A673 (cell line): ENCODE results near the gene CFP. TPM values are rescaled to one million over a fixed set of nuclear protein-coding genes. Genes with fewer than 3 reads are reported as not detected.
"Not testable (repeated sequence)": the region's sequence is repeated elsewhere in the genome, so short reads cannot be mapped to it uniquely, and the experiment has no call there.

Source experiments
- BruUV-seq: library from RNA; stranded (reverse); fragments of 400-500 nt; replicated peaks from 2 replicates; lab custom pipeline; 2021; lab: Mats Ljungman, UMichigan
- CTCF ChIA-PET: fragments of 300-600 bp; sonication (Branson Sonifier 250); formaldehyde crosslinking; loops from one replicate; lab custom pipeline; 2022; ENCODE audit warnings: antibody characterized with exemption; lab: Charles Lee
- POLR2A ChIA-PET: fragments of 300-600 bp; sonication (Branson Sonifier 250); formaldehyde crosslinking; loops from one replicate; lab custom pipeline; 2022; ENCODE audit warnings: antibody characterized with exemption; ENCODE audit not compliant: low non-redundant PET; lab: Charles Lee
- DNase-seq: peaks from one replicate; pipeline ENCODE4 v3.0.0-alpha.2; 2015; ENCODE audit warnings: low spot score
- H3K27ac ChIP-seq: fragments of 200-600 bp; sonication (generic); 2 replicates; pipeline ENCODE4 v1.5.1; 2016; ENCODE audit warnings: mixed run types, low read depth, mild to moderate bottlenecking, mixed read lengths, antibody characterized with exemption, low read length; ENCODE audit not compliant: poor library complexity, severe bottlenecking
- H3K27me3 ChIP-seq: fragments of 200-600 bp; sonication (generic); replicated peaks from 2 replicates; pipeline ENCODE4 v1.6.1; 2017; ENCODE audit warnings: mixed run types, low read depth, mild to moderate bottlenecking, mixed read lengths, antibody characterized with exemption, low read length; ENCODE audit not compliant: insufficient read depth, poor library complexity
- H3K36me3 ChIP-seq: fragments of 200-600 bp; sonication (generic); 2 replicates; pipeline ENCODE4 v1.6.1; 2016; ENCODE audit warnings: mixed run types, mild to moderate bottlenecking, mixed read lengths, antibody characterized with exemption, low read length; ENCODE audit not compliant: insufficient read depth, poor library complexity, severe bottlenecking
- H3K4me1 ChIP-seq: fragments of 200-600 bp; sonication (generic); 2 replicates; pipeline ENCODE4 v1.6.1; 2017; ENCODE audit warnings: mixed run types, mild to moderate bottlenecking, mixed read lengths, antibody characterized with exemption, low read length; ENCODE audit not compliant: insufficient read depth, poor library complexity, severe bottlenecking
- H3K4me3 ChIP-seq: fragments of 200-600 bp; sonication (generic); 2 replicates; pipeline ENCODE4 v1.5.1; 2016; ENCODE audit warnings: low read depth, mixed run types, mild to moderate bottlenecking, mixed read lengths, low read length; ENCODE audit not compliant: poor library complexity, severe bottlenecking
- H3K9me3 ChIP-seq: fragments of 200-600 bp; sonication (generic); 2 replicates; pipeline ENCODE4 v1.6.1; 2016; ENCODE audit warnings: mixed run types, low read depth, mild to moderate bottlenecking, mixed read lengths, antibody characterized with exemption, low read length; ENCODE audit not compliant: poor library complexity, severe bottlenecking
- EZH2 ChIP-seq: fragments of 200-600 bp; sonication (generic); IDR thresholded peaks from 2 replicates; pipeline ENCODE4 v1.6.1; 2017; ENCODE audit warnings: borderline replicate concordance, low read depth, mild to moderate bottlenecking, mixed read lengths, antibody characterized with exemption, low read length; ENCODE audit not compliant: poor library complexity, severe bottlenecking
- intact Hi-C: fragments of 100-400 bp; cut with micrococcal nuclease; formaldehyde crosslinking; loops from one replicate; pipeline ENCODE4 v1.10.0; 2022; ENCODE audit not compliant: unreplicated experiment
- total RNA-seq: library from RNA; stranded (reverse); gene quantifications from 2 replicates; pipeline ENCODE4 v1.2.3, GENCODE V29; 2021
- TF ChIP-seq, protein P1 (sequence below): fragments of 300-800, 200-600 bp; sonication (generic); conservative IDR thresholded peaks from 2 replicates; pipeline ENCODE4 v1.5.1; 2017; ENCODE audit warnings: low read depth, mild to moderate bottlenecking, antibody characterized with exemption, low read length, moderate library complexity, mixed read lengths

The CFP gene
- total RNA-seq, 1 experiment from 2014 or later: 2.3 TPM

DNA sequence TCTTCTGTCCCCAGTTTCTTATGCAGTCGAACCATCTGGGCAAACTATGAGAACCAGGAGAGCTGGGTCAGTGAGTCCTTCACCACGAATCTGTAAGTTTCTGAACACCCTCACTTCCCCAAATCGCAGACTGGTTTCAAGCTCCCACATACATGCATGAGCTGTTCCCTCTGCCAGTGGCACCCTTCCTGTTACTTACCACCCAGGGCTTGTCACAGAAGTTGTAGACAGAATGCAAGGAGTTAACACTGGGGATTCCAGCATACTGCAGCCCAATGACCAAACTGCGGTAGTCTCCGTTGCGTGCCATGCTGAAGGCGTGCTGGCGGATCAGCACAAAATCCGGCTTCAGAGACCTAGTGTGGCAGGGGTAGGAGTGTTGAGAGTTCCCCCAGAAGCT, 24.7 kb downstream of the CFP start:
- Histone ChIP-seq H3K9me3 (no peaks in the 10 kb centered on the region), H3K27me3 (no peaks in the 10 kb centered on the region), H3K27ac (no peak overlapping the region), H3K4me3 (no peak overlapping the region), H3K4me1 (peaks cover 3% of the 10 kb centered on the region), H3K36me3 (no peaks in the 10 kb centered on the region)
- CTCF ChIA-PET: no interaction called here
- DNase-seq: no peak
- no TSS peak for BruUV-seq
- POLR2A ChIA-PET: interaction anchor here (0.6 kb wide), 1 partner anchor 700 kb away, joined by 3 read pairs; no protein-coding TSS in a partner anchor
- intact Hi-C loops: no loop called here
- TF ChIP-seq EZH2: no peak
- TF ChIP-seq, protein P1, sequence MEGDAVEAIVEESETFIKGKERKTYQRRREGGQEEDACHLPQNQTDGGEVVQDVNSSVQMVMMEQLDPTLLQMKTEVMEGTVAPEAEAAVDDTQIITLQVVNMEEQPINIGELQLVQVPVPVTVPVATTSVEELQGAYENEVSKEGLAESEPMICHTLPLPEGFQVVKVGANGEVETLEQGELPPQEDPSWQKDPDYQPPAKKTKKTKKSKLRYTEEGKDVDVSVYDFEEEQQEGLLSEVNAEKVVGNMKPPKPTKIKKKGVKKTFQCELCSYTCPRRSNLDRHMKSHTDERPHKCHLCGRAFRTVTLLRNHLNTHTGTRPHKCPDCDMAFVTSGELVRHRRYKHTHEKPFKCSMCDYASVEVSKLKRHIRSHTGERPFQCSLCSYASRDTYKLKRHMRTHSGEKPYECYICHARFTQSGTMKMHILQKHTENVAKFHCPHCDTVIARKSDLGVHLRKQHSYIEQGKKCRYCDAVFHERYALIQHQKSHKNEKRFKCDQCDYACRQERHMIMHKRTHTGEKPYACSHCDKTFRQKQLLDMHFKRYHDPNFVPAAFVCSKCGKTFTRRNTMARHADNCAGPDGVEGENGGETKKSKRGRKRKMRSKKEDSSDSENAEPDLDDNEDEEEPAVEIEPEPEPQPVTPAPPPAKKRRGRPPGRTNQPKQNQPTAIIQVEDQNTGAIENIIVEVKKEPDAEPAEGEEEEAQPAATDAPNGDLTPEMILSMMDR: no peak

DNA sequence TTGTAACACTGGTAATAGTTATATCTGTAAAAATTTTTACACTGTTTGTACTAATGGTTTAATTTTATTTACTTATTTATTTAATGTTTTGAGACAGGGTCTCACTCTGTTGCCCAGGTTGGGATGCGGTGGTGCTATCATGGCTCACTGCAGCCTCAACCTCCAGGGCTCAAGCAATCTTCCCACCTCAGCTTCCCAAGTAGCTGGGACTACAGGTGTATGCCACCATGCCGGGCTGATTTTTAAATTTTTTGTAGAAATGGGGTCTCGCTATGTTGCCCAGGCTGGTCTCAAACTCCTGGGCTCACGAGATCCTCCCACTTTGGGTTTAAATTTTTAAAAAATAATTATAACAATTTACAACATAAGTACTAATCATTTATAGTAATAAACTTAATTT, 26.6 kb downstream of the CFP start:
- BruUV-seq, H3K9me3 ChIP-seq, CTCF ChIA-PET, DNase-seq, H3K4me1 ChIP-seq, H3K36me3 ChIP-seq, POLR2A ChIA-PET, H3K4me3 ChIP-seq, intact Hi-C loops, H3K27ac ChIP-seq, H3K27me3 ChIP-seq: not testable (repeated sequence)

DNA sequence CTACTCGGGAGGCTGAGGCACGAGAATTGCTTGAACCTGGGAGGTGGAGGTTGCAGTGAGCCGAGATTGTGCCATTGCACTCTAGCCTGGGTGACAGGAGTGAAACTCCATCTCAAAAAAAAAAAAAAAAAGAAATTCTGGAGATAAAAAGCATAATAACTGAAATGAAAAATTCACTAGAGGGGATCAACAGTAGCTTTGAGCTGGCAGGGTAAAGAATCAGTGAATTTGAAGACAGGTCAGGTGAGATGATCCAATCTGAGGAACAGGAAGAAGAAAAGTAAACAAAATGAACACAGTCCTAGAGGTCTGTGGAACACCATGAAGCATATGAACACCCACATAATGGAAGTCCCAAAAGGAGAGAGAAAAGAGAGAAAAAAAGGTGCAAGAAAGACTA, 32.5 kb downstream of the CFP start:
- H3K36me3 ChIP-seq: no peaks in the 10 kb centered on the region
- no peak overlapping the region for H3K4me3 ChIP-seq
- BruUV-seq: no TSS peak
- H3K4me1 ChIP-seq: no peaks in the 10 kb centered on the region
- H3K27ac ChIP-seq: no peak overlapping the region
- TF ChIP-seq, protein P1: no peak
- TF ChIP-seq EZH2: no peak
- intact Hi-C loops: no loop called here
- ChIA-PET CTCF (no interaction called here), POLR2A (no interaction called here)
- DNase-seq: no peak
- H3K27me3 ChIP-seq: no peaks in the 10 kb centered on the region
- H3K9me3 ChIP-seq: peaks cover 14% of the 10 kb centered on the region

DNA sequence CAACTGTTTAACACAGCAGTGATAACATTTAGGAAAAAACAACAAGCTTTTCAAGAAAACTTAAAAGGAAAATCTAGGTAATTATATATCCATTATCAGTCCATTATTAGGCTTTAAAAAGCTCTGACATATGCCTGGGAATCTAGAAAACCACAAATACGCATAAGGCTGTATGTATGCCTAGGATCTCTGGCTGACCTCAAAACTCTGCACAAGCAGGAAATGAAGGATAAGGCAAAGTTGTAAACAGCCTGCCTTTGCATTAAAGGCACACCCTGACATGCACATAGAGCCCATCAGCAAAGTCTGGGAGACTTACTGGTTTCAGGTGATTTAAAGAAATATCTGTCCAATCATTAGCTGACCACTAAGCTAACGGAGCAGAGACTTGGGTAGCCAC, 33.5 kb downstream of the CFP start:
- CTCF ChIA-PET: no interaction called here
- DNase-seq: no peak
- H3K27ac ChIP-seq: no peak overlapping the region

More for the DNA sequence above, 33.5 kb downstream of the CFP start:
- Histone ChIP-seq H3K27me3 (no peaks in the 10 kb centered on the region), H3K36me3 (no peaks in the 10 kb centered on the region), H3K4me3 (no peak overlapping the region), H3K9me3 (peaks cover 14% of the 10 kb centered on the region), H3K4me1 (no peaks in the 10 kb centered on the region)
- BruUV-seq: no TSS peak
- TF ChIP-seq, protein P1: no peak
- no peak for TF ChIP-seq EZH2
- intact Hi-C loops: no loop called here
- POLR2A ChIA-PET: no interaction called here
